Measurements from ENCODE around the gene GDF9. TPM values are rescaled to one million over a fixed set of nuclear protein-coding genes. Genes with fewer than 3 reads are reported as not detected.

The GDF9 gene
- total RNA-seq, 1 experiment from 2014 or later: 1.4 TPM

DNA sequence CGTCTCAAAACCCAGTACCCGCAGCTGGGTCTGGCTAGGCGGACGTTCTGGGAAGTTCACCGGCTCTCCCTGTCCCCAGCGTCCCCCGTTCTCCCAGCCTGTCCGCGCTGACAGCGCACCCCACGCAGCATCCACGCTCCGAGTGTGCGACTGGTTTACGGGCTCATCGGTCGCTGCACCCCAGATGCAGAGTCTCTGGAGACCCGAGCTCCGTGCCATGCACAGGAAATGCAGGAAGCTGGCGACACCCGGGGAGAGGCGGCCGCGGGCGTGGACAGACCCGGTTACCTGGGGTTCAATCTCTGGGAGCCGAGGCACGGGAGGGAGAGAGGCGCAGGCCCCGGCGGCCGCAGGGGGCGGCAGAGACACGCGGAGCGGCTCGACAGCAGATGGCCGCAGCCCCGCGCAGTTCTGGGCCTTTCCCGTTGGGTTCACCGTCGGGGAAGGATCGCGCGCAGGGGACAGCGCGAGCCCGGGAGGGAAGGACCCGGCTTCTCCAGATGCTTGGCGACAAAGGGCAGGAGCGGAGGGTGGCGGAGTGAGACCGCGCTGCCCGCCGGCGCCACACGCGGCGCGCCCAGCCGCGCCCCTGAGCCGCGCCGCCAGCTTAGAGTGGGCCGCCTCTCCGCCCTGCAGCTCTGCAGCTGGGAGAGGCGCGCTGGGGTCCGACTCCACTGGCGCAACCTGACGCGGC, 36.4 kb downstream of the GDF9 start:
- no peaks in the 10 kb centered on the region; the same call in 1 of the 2 replicates for H4K20me1 ChIP-seq (ENCODE audit: insufficient read depth)
- TF ChIP-seq CTCF (conservative IDR thresholded peaks at IDR 0.05): peak; percentile 82
- TF ChIP-seq EZH2 (IDR thresholded peaks at IDR 0.05; ENCODE audit: low read depth): no peak
- H3K36me3 ChIP-seq (ENCODE audit: low read depth): no peaks in the 10 kb centered on the region
- H2AFZ ChIP-seq: peak overlapping the region; percentile 89
- no peaks in the 10 kb centered on the region for H3K9me2 ChIP-seq (ENCODE audit: insufficient read depth)
- POLR2A ChIA-PET (ENCODE audit: unreplicated experiment): interaction anchor here (0.5 to 0.6 kb wide), 3 partner anchors 47 to 191 kb away, joined by 4 to 10 read pairs (median 10); no protein-coding TSS in a partner anchor
- peaks cover 17% of the 10 kb centered on the region for H3K79me2 ChIP-seq (ENCODE audit: low read depth)
- H3K9me3 ChIP-seq (ENCODE audit: insufficient read depth, low read depth): no peaks in the 10 kb centered on the region
- BruUV-seq (replicated peaks): no TSS peak
- CTCF ChIA-PET: interaction anchor here (0.7 to 2.4 kb wide), 4 partner anchors 10 to 360 kb away, joined by 3 to 8 read pairs (median 4); partner anchors contain the start of gene GDF9
- H3K4me2 ChIP-seq: peak overlapping the region; percentile 90
- H3K27ac ChIP-seq: peak overlapping the region; percentile 42; the same call in 1 of the 2 replicates
- H3K27me3 ChIP-seq (ENCODE audit: insufficient read depth, low read depth): no peaks in the 10 kb centered on the region
- H3F3A ChIP-seq (ENCODE audit: insufficient read depth, low read depth): no peaks in the 10 kb centered on the region
- peak; percentile 59 to 79 for DNase-seq
- H3K4me1 ChIP-seq (replicated peaks; ENCODE audit: insufficient read depth): peaks cover 14% of the 10 kb centered on the region; the same call in 1 of the 2 replicates
- peak overlapping the region; percentile 83 for H3K4me3 ChIP-seq
- intact Hi-C loops (cut with micrococcal nuclease; ENCODE audit: unreplicated experiment): loop anchor here (1.0 kb wide), 2 partner anchors 36 to 53 kb away; partner anchors contain the start of genes GDF9 and UQCRQ

GRCh38 chr5:132828846-132829494, 37.3 kb downstream of the GDF9 start:
- H3K27me3 ChIP-seq (ENCODE audit: insufficient read depth, low read depth): no peaks in the 10 kb centered on the region
- H3K4me2 ChIP-seq: peak overlapping the region; percentile 90
- intact Hi-C loops (cut with micrococcal nuclease; ENCODE audit: unreplicated experiment): no loop called here
- H3K9me2 ChIP-seq (ENCODE audit: insufficient read depth): no peaks in the 10 kb centered on the region
- peaks cover 14% of the 10 kb centered on the region; the same call in 1 of the 2 replicates for H3K4me1 ChIP-seq (replicated peaks; ENCODE audit: insufficient read depth)
- no peak for DNase-seq
- BruUV-seq (replicated peaks): TSS peak; percentile 51
- H3K27ac ChIP-seq: no peak overlapping the region
- peak overlapping the region; percentile 83; the same call in 1 of the 2 replicates for H3K4me3 ChIP-seq
- H3K79me2 ChIP-seq (ENCODE audit: low read depth): peaks cover 17% of the 10 kb centered on the region
- no peaks in the 10 kb centered on the region for H3K36me3 ChIP-seq (ENCODE audit: low read depth)
- no peaks in the 10 kb centered on the region; the same call in 1 of the 2 replicates for H4K20me1 ChIP-seq (ENCODE audit: insufficient read depth)
- TF ChIP-seq EZH2 (IDR thresholded peaks at IDR 0.05; ENCODE audit: low read depth) (no peak), CTCF (conservative IDR thresholded peaks at IDR 0.05) (no peak)
- no peaks in the 10 kb centered on the region for H3K9me3 ChIP-seq (ENCODE audit: insufficient read depth, low read depth)
- ChIA-PET POLR2A (ENCODE audit: unreplicated experiment) (interaction anchor here (0.6 kb wide), 2 partner anchors 70 to 192 kb away, joined by 4 to 10 read pairs; no protein-coding TSS in a partner anchor), CTCF (interaction anchor here (0.6 to 2.4 kb wide), 4 partner anchors 9 to 1142 kb away, joined by 3 to 8 read pairs (median 4); partner anchors contain the start of gene GDF9)
- peak overlapping the region; percentile 89; the same call in 1 of the 2 replicates for H2AFZ ChIP-seq
- no peaks in the 10 kb centered on the region for H3F3A ChIP-seq (ENCODE audit: insufficient read depth, low read depth)

- BruUV-seq (replicated peaks): no TSS peak
- Histone ChIP-seq H3K79me2 (ENCODE audit: low read depth) (peaks cover 17% of the 10 kb centered on the region), H3F3A (ENCODE audit: insufficient read depth, low read depth) (no peaks in the 10 kb centered on the region), H2AFZ (no peak overlapping the region), H3K9me3 (ENCODE audit: insufficient read depth, low read depth) (no peaks in the 10 kb centered on the region), H3K27me3 (ENCODE audit: insufficient read depth, low read depth) (no peaks in the 10 kb centered on the region), H3K4me3 (no peak overlapping the region), H3K9me2 (ENCODE audit: insufficient read depth) (no peaks in the 10 kb centered on the region), H4K20me1 (ENCODE audit: insufficient read depth) (no peaks in the 10 kb centered on the region; the same call in 1 of the 2 replicates), H3K4me1 (replicated peaks; ENCODE audit: insufficient read depth) (peaks cover 14% of the 10 kb centered on the region; the same call in 1 of the 2 replicates), H3K27ac (no peak overlapping the region), H3K36me3 (ENCODE audit: low read depth) (no peaks in the 10 kb centered on the region), H3K4me2 (no peak overlapping the region)
- DNase-seq: no peak
- ChIA-PET CTCF (interaction anchor here (0.6 to 2.4 kb wide), 2 partner anchors 8 to 1143 kb away, joined by 3 to 8 read pairs; no protein-coding TSS in a partner anchor), POLR2A (ENCODE audit: unreplicated experiment) (no interaction called here)
- intact Hi-C loops (cut with micrococcal nuclease; ENCODE audit: unreplicated experiment): no loop called here
- TF ChIP-seq EZH2 (IDR thresholded peaks at IDR 0.05; ENCODE audit: low read depth) (no peak), CTCF (conservative IDR thresholded peaks at IDR 0.05) (no peak)
Observed at GRCh38 chr5:132827943-132828673, 38.2 kb downstream of the GDF9 start.

Measured in PC-9 (cell line).